HEK293 (cell line): ENCODE results near the gene CLCN2.

Experiments
- CTCF ChIA-PET: fragments of 350-600 bp; formaldehyde crosslinking; extraction: SDS; loops from one replicate; lab custom pipeline; 2021; ENCODE audit warnings: antibody characterized with exemption; lab: Yijun Ruan, JAX
- POLR2A ChIA-PET: fragments of 300-600 bp; formaldehyde crosslinking; extraction: SDS; loops from one replicate; lab custom pipeline; 2020; ENCODE audit warnings: antibody characterized with exemption, inconsistent platforms; lab: Yijun Ruan, JAX
- H3K27ac ChIP-seq: fragments of 200-500 bp; sonication (Bioruptor generic); 2 replicates; pipeline ENCODE4 v1.5.1; 2014; ENCODE audit warnings: low read depth, low read length, control low read depth, inconsistent platforms; ENCODE audit errors: extremely low read depth
- H3K36me3 ChIP-seq, 2 experiments: fragments of 200-500 bp in 1 of 2; sonication (Bioruptor generic) in 1 of 2; 1 replicate in 1 of 2; 2 replicates in 1 of 2; pipeline ENCODE4 v1.5.1; 2014 to 2017; ENCODE audit warnings: inconsistent platforms in 2 of 2, low read length in 2 of 2; ENCODE audit not compliant: control insufficient read depth in 2 of 2, insufficient read depth in 1 of 2
- H3K4me1 ChIP-seq: fragments of 200-500 bp; sonication (Bioruptor generic); 2 replicates; pipeline ENCODE4 v1.5.1; 2014; ENCODE audit warnings: mild to moderate bottlenecking, low read length, inconsistent platforms; ENCODE audit not compliant: control insufficient read depth, insufficient read depth
- H3K4me3 ChIP-seq: 2 replicates; pipeline ENCODE4 v1.5.1; 2011; ENCODE audit warnings: low read depth, mild to moderate bottlenecking, control low read depth, low read length, moderate library complexity
- H3K9me3 ChIP-seq: fragments of 200-500 bp; sonication (Bioruptor generic); 2 replicates; pipeline ENCODE4 v1.5.1; 2014; ENCODE audit warnings: low read depth, low read length, inconsistent platforms; ENCODE audit not compliant: control insufficient read depth, insufficient read depth
- GLIS2 ChIP-seq: fragments of 450-650 bp; formaldehyde crosslinking; IDR thresholded peaks from 2 replicates; pipeline ENCODE4 v1.5.1; 2016; ENCODE audit warnings: missing biosample characterization, missing genetic modification characterization
- KLF1 ChIP-seq: fragments of 450-650 bp; formaldehyde crosslinking; IDR thresholded peaks from 2 replicates; pipeline ENCODE4 v1.5.1; 2016; ENCODE audit warnings: missing biosample characterization, missing genetic modification characterization
- PRDM1 ChIP-seq: fragments of 450-650 bp; formaldehyde crosslinking; IDR thresholded peaks from 2 replicates; pipeline ENCODE4; 2016; ENCODE audit warnings: missing biosample characterization, missing genetic modification characterization
- SP2 ChIP-seq: fragments of 450-650 bp; formaldehyde crosslinking; IDR thresholded peaks from 2 replicates; pipeline ENCODE4 v1.5.1; 2016; ENCODE audit warnings: missing biosample characterization, missing genetic modification characterization
- SP3 ChIP-seq: fragments of 450-650 bp; formaldehyde crosslinking; IDR thresholded peaks from 2 replicates; pipeline ENCODE4 v1.5.1; 2016; ENCODE audit warnings: missing biosample characterization, missing genetic modification characterization
- ZBTB11 ChIP-seq: fragments of 450-650 bp; formaldehyde crosslinking; conservative IDR thresholded peaks from 2 replicates; pipeline ENCODE4 v1.5.1; 2016; ENCODE audit warnings: low read depth, missing biosample characterization, missing genetic modification characterization
- ZBTB20 ChIP-seq: fragments of 450-650 bp; formaldehyde crosslinking; IDR thresholded peaks from 2 replicates; pipeline ENCODE4 v1.5.1; 2016; ENCODE audit warnings: missing biosample characterization, missing genetic modification characterization
- ZFP69B ChIP-seq: fragments of 450-650 bp; formaldehyde crosslinking; IDR thresholded peaks from 2 replicates; pipeline ENCODE4 v1.5.1; 2016; ENCODE audit warnings: missing biosample characterization, missing genetic modification characterization
- ZNF221 ChIP-seq: fragments of 450-650 bp; formaldehyde crosslinking; IDR thresholded peaks from 2 replicates; pipeline ENCODE4 v1.5.1; 2017; ENCODE audit warnings: missing biosample characterization, missing genetic modification characterization, borderline replicate concordance
- ZNF223 ChIP-seq: fragments of 450-650 bp; formaldehyde crosslinking; IDR thresholded peaks from 2 replicates; pipeline ENCODE4 v1.5.1; 2016; ENCODE audit warnings: missing biosample characterization, missing genetic modification characterization
- ZNF248 ChIP-seq: fragments of 450-650 bp; formaldehyde crosslinking; IDR thresholded peaks from 2 replicates; pipeline ENCODE4 v1.5.1; 2017; ENCODE audit warnings: missing biosample characterization, missing genetic modification characterization
- ZNF513 ChIP-seq: fragments of 450-650 bp; IDR thresholded peaks from 2 replicates; pipeline ENCODE4 v1.5.1; 2018; ENCODE audit warnings: missing biosample characterization, missing genetic modification characterization
- ZNF664 ChIP-seq: fragments of 450-650 bp; formaldehyde crosslinking; IDR thresholded peaks from 2 replicates; pipeline ENCODE4 v1.5.1; 2016; ENCODE audit warnings: missing biosample characterization, missing genetic modification characterization
- ZXDB ChIP-seq: fragments of 450-650 bp; formaldehyde crosslinking; IDR thresholded peaks from 2 replicates; pipeline ENCODE4 v1.5.1; 2016; ENCODE audit warnings: missing biosample characterization, missing genetic modification characterization
- TF ChIP-seq, protein P1 (sequence below): fragments of 450-650 bp; formaldehyde crosslinking; IDR thresholded peaks from 2 replicates; pipeline ENCODE4 v1.5.1; 2016; ENCODE audit warnings: missing biosample characterization, missing genetic modification characterization
- TF ChIP-seq, protein P2 (sequence below): fragments of 450-650 bp; formaldehyde crosslinking; IDR thresholded peaks from 2 replicates; pipeline ENCODE4 v1.5.1; 2016; ENCODE audit warnings: missing biosample characterization, missing genetic modification characterization

CLCN2 gene

GRCh38 chr3:184314363-184314699 is 47.1 kb downstream of the CLCN2 start, which contains the start of gene EIF4G1:
TSS of gene EIF4G1 (plus strand) at chr3:184314606. CDS start at chr3:184315797, 1,191 bp downstream.
- CTCF ChIA-PET, result no interaction called here
- TF ChIP-seq SP2 (peak; percentile 44), ZBTB20 (tag by site-specific recombination) (0 out of 2 replicates have a peak, but pooled peaks have one; percentile 22), ZNF248 (tag by site-specific recombination) (no peak), ZNF223 (tag by site-specific recombination) (no peak), ZNF664 (tag by site-specific recombination) (no peak), ZNF513 (tag by site-specific recombination) (no peak), SP3 (tag by site-specific recombination) (peak; percentile 51), ZBTB11 (tag by site-specific recombination) (0 out of 2 replicates have a peak, but pooled peaks have one; percentile 16), GLIS2 (tag by site-specific recombination) (peak; percentile 58; the same call in 1 of the 2 replicates)
- TF ChIP-seq, protein P1, sequence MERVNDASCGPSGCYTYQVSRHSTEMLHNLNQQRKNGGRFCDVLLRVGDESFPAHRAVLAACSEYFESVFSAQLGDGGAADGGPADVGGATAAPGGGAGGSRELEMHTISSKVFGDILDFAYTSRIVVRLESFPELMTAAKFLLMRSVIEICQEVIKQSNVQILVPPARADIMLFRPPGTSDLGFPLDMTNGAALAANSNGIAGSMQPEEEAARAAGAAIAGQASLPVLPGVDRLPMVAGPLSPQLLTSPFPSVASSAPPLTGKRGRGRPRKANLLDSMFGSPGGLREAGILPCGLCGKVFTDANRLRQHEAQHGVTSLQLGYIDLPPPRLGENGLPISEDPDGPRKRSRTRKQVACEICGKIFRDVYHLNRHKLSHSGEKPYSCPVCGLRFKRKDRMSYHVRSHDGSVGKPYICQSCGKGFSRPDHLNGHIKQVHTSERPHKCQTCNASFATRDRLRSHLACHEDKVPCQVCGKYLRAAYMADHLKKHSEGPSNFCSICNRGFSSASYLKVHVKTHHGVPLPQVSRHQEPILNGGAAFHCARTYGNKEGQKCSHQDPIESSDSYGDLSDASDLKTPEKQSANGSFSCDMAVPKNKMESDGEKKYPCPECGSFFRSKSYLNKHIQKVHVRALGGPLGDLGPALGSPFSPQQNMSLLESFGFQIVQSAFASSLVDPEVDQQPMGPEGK (tag by site-specific recombination), result peak; percentile 76
- TF ChIP-seq, all 188 proteins: peak for 6
- H3K4me3 ChIP-seq, result peak within 1 kb of the TSS; percentile 96
- POLR2A ChIA-PET, result no interaction called here
- H3K9me3 ChIP-seq, result no peaks in the 10 kb centered on the region
- peaks cover 16 to 47% of the 10 kb centered on the region in 2 experiments for H3K36me3 ChIP-seq
- H3K27ac ChIP-seq, result peak within 1 kb of the TSS; percentile 100
- H3K4me1 ChIP-seq, result peaks cover 4% of the 10 kb centered on the region; the same call in 1 of the 2 replicates

- 0 out of 2 replicates have a peak, but pooled peaks cover under 1% of the 10 kb centered on the region for H3K4me1 ChIP-seq
- no peaks in the 10 kb centered on the region for H3K9me3 ChIP-seq
- H3K36me3 ChIP-seq, result peaks cover 0 to 46% of the 10 kb centered on the region in 2 experiments; a peak in 2 of 3 replicates
- H3K27ac ChIP-seq, result no peak overlapping the region
- ChIA-PET CTCF (interaction anchor here (0.6 kb wide), 1 partner anchor 25 kb away, joined by 3 read pairs; no protein-coding TSS in a partner anchor), POLR2A (interaction anchor here (1.4 kb wide), 1 partner anchor 9 kb away, joined by 3 read pairs; no protein-coding TSS in a partner anchor)
- no peak for TF ChIP-seq KLF1 (tag by site-specific recombination)
- no peak for TF ChIP-seq ZXDB (tag by site-specific recombination)
- TF ChIP-seq ZFP69B (tag by site-specific recombination), result 0 out of 2 replicates have a peak, but pooled peaks have one; percentile 55
- 0 out of 2 replicates have a peak, but pooled peaks have one; percentile 17 for TF ChIP-seq PRDM1 (tag by site-specific recombination)
- TF ChIP-seq ZNF221 (tag by site-specific recombination), result no peak
- TF ChIP-seq, protein P2, sequence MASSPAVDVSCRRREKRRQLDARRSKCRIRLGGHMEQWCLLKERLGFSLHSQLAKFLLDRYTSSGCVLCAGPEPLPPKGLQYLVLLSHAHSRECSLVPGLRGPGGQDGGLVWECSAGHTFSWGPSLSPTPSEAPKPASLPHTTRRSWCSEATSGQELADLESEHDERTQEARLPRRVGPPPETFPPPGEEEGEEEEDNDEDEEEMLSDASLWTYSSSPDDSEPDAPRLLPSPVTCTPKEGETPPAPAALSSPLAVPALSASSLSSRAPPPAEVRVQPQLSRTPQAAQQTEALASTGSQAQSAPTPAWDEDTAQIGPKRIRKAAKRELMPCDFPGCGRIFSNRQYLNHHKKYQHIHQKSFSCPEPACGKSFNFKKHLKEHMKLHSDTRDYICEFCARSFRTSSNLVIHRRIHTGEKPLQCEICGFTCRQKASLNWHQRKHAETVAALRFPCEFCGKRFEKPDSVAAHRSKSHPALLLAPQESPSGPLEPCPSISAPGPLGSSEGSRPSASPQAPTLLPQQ (tag by site-specific recombination), result peak; percentile 75
- no peak overlapping the region for H3K4me3 ChIP-seq
Observed at GRCh38 chr3:184311633-184312032, 49.8 kb downstream of the CLCN2 start.
